MM.1S (cell line): ENCODE data around the gene CTDSP2.
A peak's percentile ranks its signal among the peaks of the same experiment; 100 is the strongest.

Source experiments
- DNase-seq: peaks from one replicate; pipeline ENCODE4 v3.0.0-alpha.2; 2015
- H2AFZ ChIP-seq: fragments of 300-600 bp; sonication (generic); 2 replicates; pipeline ENCODE4 v1.6.0; 2016; ENCODE audit warnings: antibody characterized with exemption, low read length
- H3F3A ChIP-seq: fragments of 300-600 bp; sonication (generic); 2 replicates; pipeline ENCODE4 v1.6.1; 2016; ENCODE audit warnings: mild to moderate bottlenecking, antibody characterized with exemption, low read length, moderate library complexity, mixed read lengths; ENCODE audit not compliant: insufficient read depth
- H3K27ac ChIP-seq: fragments of 300-600 bp; sonication (generic); 2 replicates; pipeline ENCODE4 v1.5.1; 2016; ENCODE audit warnings: mild to moderate bottlenecking, low read length
- H3K27me3 ChIP-seq: fragments of 300-600 bp; sonication (generic); replicated peaks from 2 replicates; pipeline ENCODE4 v1.6.0; 2016; ENCODE audit warnings: low read length; ENCODE audit not compliant: insufficient read depth
- H3K36me3 ChIP-seq: fragments of 300-600 bp; sonication (generic); replicated peaks from 2 replicates; pipeline ENCODE4 v1.6.1; 2016; ENCODE audit warnings: mild to moderate bottlenecking, low read length, mixed read lengths; ENCODE audit not compliant: insufficient read depth
- H3K4me1 ChIP-seq: fragments of 300-600 bp; sonication (generic); 2 replicates; pipeline ENCODE4 v1.6.1; 2016; ENCODE audit warnings: low read length, mixed read lengths
- H3K4me2 ChIP-seq: fragments of 300-600 bp; sonication (generic); 2 replicates; pipeline ENCODE4 v1.6.0; 2016; ENCODE audit warnings: low read depth, low read length
- H3K4me3 ChIP-seq: fragments of 300-600 bp; sonication (generic); 2 replicates; pipeline ENCODE4 v1.5.1; 2016; ENCODE audit warnings: low read length, mixed read lengths
- H3K79me2 ChIP-seq: fragments of 300-600 bp; sonication (generic); 2 replicates; pipeline ENCODE4 v1.6.1; 2016; ENCODE audit warnings: mixed run types, low read length, mixed read lengths
- H3K9ac ChIP-seq: fragments of 300-600 bp; sonication (generic); 2 replicates; pipeline ENCODE4 v1.6.1; 2016; ENCODE audit warnings: low read length, mixed read lengths
- H3K9me2 ChIP-seq: fragments of 300-600 bp; sonication (generic); replicated peaks from 2 replicates; pipeline ENCODE4 v1.6.1; 2016; ENCODE audit warnings: mild to moderate bottlenecking, low read length, mixed read lengths; ENCODE audit not compliant: insufficient read depth
- H3K9me3 ChIP-seq: fragments of 300-600 bp; sonication (generic); replicated peaks from 2 replicates; pipeline ENCODE4 v1.6.1; 2016; ENCODE audit warnings: mild to moderate bottlenecking, low read length, mixed read lengths; ENCODE audit not compliant: insufficient read depth
- H4K20me1 ChIP-seq: fragments of 300-600 bp; sonication (generic); 2 replicates; pipeline ENCODE4 v1.6.1; 2016; ENCODE audit warnings: mild to moderate bottlenecking, low read length, moderate library complexity, mixed read lengths; ENCODE audit not compliant: insufficient read depth
- CTCF ChIP-seq: fragments of 300-600 bp; sonication (generic); IDR thresholded peaks from 2 replicates; pipeline ENCODE4 v1.5.1; 2016; ENCODE audit warnings: antibody characterized with exemption, low read length, mixed read lengths
- EZH2 ChIP-seq: fragments of 300-600 bp; sonication (generic); optimal IDR thresholded peaks from 2 replicates; pipeline ENCODE3; 2017; ENCODE audit warnings: low read depth, mild to moderate bottlenecking, antibody characterized with exemption, low read length, mixed read lengths
- EZH2phosphoT487 ChIP-seq: fragments of 300-600 bp; sonication (generic); IDR thresholded peaks from 2 replicates; pipeline ENCODE4 v1.6.1; 2018; ENCODE audit warnings: antibody characterized with exemption, low read length

The CTDSP2 gene

GRCh38 chr12:57846285-57846576 is 298 bp downstream of the CTDSP2 start:
- H3K27me3 ChIP-seq, result no peaks in the 10 kb centered on the region
- peak overlapping the region; percentile 95 for H3K9ac ChIP-seq
- no peaks in the 10 kb centered on the region for H3K9me3 ChIP-seq
- peak overlapping the region; percentile 99 for H3K4me3 ChIP-seq
- peaks cover 31% of the 10 kb centered on the region for H3K4me1 ChIP-seq
- TF ChIP-seq EZH2 (no peak), EZH2phosphoT487 (no peak), CTCF (no peak)
- peaks cover 27% of the 10 kb centered on the region for H4K20me1 ChIP-seq
- peak overlapping the region; percentile 95 for H2AFZ ChIP-seq
- DNase-seq, result no peak
- no peaks in the 10 kb centered on the region for H3K36me3 ChIP-seq
- peaks cover 54% of the 10 kb centered on the region for H3K79me2 ChIP-seq
- no peaks in the 10 kb centered on the region for H3K9me2 ChIP-seq
- peak overlapping the region; percentile 79; the same call in 1 of the 2 replicates for H3K4me2 ChIP-seq
- H3K27ac ChIP-seq, result peak overlapping the region; percentile 80
- peaks cover 14% of the 10 kb centered on the region for H3F3A ChIP-seq

GRCh38 chr12:57845478-57846284 is 848 bp downstream of the CTDSP2 start:
- H3K36me3 ChIP-seq, result no peaks in the 10 kb centered on the region
- TF ChIP-seq EZH2 (no peak), CTCF (no peak), EZH2phosphoT487 (no peak)
- H3K9me2 ChIP-seq, result no peaks in the 10 kb centered on the region
- peak overlapping the region; percentile 79 for H3K4me2 ChIP-seq
- peaks cover 36% of the 10 kb centered on the region for H3K4me1 ChIP-seq
- peak overlapping the region; percentile 75 for H2AFZ ChIP-seq
- peak; percentile 62 for DNase-seq
- H3K79me2 ChIP-seq, result peaks cover 60% of the 10 kb centered on the region
- H3K9me3 ChIP-seq, result no peaks in the 10 kb centered on the region
- peak overlapping the region; percentile 99 for H3K4me3 ChIP-seq
- no peaks in the 10 kb centered on the region for H3K27me3 ChIP-seq
- H4K20me1 ChIP-seq, result peaks cover 28% of the 10 kb centered on the region
- peak overlapping the region; percentile 80 for H3K27ac ChIP-seq
- H3K9ac ChIP-seq, result peak overlapping the region; percentile 95
- H3F3A ChIP-seq, result peaks cover 14% of the 10 kb centered on the region

- Histone ChIP-seq H3K9me2 (no peaks in the 10 kb centered on the region), H3K36me3 (no peaks in the 10 kb centered on the region), H3K9ac (peak overlapping the region; percentile 95), H3K4me2 (peak overlapping the region; percentile 79), H3K27ac (peak overlapping the region; percentile 80), H3F3A (peaks cover 20% of the 10 kb centered on the region), H2AFZ (peak overlapping the region; percentile 75), H4K20me1 (peaks cover 35% of the 10 kb centered on the region), H3K4me1 (peaks cover 44% of the 10 kb centered on the region), H3K79me2 (peaks cover 68% of the 10 kb centered on the region), H3K27me3 (no peaks in the 10 kb centered on the region), H3K4me3 (peak overlapping the region; percentile 99), H3K9me3 (no peaks in the 10 kb centered on the region)
- DNase-seq, result peak; percentile 30
- TF ChIP-seq EZH2 (no peak), EZH2phosphoT487 (no peak), CTCF (no peak)
Observed at GRCh38 chr12:57844709-57845477, 1.6 kb downstream of the CTDSP2 start.
